ENCODE measurements around the gene RHBDD3.
"Not testable (repeated sequence)": the region's sequence is repeated elsewhere in the genome, so short reads cannot be mapped to it uniquely, and the experiment has no call there.

Gene RHBDD3

DNA sequence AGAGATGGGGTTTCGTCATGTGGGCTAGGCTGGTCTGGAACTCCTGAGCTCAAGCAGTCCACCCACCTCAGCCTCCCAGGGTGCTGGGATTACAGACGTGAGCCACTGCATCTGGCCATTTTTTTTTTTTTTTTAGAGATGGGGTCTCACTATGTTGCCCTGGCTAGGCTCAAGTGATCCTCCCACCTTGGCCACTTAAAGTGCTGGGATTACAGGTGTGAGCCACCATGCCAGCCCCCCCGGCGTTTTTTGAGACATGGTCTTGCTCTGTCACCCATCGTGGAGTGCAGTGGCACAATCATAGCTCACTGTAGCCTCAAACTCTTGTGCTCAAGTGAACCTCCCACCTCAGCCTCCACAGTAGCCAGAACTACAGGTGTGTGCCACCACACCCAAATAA is 16.5 kb downstream of the RHBDD3 start:
- no peak for DNase-seq (ENCODE audit: low read depth in 1 of 2, low spot score in 1 of 2)
- TF ChIP-seq JUND (IDR thresholded peaks at IDR 0.05; ENCODE audit: low read depth), result no peak
- in situ Hi-C loops (cut with HindIII; ENCODE audit: low pct_unique_long_range_greater_than_20kb, low sequenced_read_pairs), result no loop called here

DNA sequence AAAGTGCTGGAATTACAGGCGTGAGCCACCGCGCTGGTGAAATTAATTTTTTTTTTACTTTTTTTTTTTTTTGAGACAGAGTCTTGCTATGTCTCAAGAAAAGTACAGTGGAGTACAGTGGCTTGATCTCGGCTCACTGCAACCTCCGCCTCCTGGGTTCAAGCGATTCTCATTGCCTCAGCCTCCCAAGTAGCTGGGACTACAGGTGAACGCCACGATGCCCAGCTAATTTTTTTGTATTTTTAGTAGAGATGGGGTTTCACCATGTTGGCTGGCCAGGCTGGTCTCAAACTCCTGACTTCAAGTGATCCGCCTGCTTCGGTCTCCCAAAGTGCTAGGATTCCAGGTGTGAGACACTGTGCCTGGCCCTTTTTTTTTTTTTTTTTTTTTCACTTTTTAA is 19.9 kb downstream of the RHBDD3 start:
- DNase-seq (ENCODE audit: low read depth in 1 of 2, low spot score in 1 of 2); in situ Hi-C loops (cut with HindIII; ENCODE audit: low pct_unique_long_range_greater_than_20kb, low sequenced_read_pairs): not testable (repeated sequence)

DNA sequence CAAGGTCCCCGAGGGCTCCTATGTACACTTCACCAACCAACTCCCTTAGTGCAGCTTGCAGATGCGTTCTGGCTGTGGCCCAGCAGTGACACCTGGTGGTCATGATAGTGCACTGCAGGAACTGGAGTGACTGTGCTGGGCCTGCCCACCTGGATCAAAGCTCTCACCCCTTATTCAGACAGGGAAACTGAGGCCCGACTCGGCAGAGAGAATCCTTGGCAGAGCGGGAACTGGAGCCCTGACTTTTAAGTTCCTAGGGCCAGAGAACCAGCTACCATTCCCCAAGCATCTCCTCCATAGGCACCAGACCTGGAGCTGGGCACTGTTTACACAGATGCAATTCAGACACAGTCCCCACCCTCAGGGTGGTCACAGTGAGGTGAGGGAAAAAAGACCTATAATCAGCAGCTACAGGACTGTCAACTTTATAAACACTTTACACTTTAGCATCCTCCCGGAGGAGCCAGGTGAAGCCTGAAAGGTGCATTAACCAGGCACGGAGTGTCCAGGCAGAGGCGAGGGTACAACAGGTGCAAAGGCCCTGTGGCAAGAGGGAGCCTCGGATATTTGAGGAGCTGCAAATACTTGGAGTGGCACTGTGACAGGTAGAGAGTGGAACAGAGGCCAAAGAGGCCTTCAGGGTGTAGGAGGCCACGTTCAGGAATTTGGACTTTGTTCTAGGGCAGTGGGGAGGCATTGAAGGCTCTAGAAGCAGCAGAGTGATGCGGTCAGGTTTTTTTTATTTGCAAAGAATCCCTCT is 22.0 kb downstream of the RHBDD3 start:
- no peak for TF ChIP-seq JUND (IDR thresholded peaks at IDR 0.05; ENCODE audit: low read depth)
- DNase-seq (ENCODE audit: low read depth in 1 of 2, low spot score in 1 of 2), result peak; percentile 47 to 71
- in situ Hi-C loops (cut with HindIII; ENCODE audit: low pct_unique_long_range_greater_than_20kb, low sequenced_read_pairs), result no loop called here

DNA sequence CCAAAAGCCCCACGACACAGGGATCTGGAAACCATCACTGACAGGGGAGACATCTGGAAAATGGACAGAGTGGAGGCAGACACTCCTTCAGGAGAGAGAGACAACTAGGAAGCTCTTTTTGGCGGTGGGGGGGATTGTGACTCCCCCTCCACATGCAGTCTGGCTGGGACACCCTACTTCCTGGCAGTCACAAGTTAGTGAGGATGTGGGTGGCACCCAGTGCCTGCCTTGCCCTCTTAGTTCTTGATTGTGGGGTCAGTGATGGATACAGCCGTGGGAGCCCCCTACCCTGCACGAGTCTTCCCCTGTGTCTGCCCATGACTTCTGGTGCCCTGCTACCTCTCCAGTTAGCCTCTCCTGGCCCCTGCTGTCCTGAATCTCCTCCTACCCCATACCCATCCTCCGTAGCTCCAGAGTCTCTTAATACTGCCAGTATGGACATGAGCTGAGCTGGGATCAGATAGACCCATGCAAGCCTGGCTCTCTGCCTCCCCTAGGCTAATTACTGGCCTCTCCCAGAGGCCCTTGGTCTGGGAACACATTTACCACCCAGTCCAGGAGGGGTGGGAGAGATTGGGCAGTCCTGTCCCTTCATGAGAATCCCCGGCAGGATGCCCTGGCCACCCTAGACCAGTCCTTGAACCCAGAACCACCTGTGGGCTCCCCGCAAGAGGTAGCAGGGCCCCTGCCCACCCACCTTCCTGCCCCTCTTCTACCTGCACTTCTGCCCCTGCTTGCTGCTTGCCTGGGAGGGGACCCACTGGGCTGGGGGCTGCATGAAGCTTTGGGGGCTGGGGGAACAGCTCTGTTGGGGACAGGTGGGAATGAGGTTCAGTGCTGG is 22.8 kb downstream of the RHBDD3 start:
- in situ Hi-C loops (cut with HindIII; ENCODE audit: low pct_unique_long_range_greater_than_20kb, low sequenced_read_pairs), result no loop called here
- no peak for TF ChIP-seq JUND (IDR thresholded peaks at IDR 0.05; ENCODE audit: low read depth)
- DNase-seq (ENCODE audit: low read depth in 1 of 2, low spot score in 1 of 2), result no peak

DNA sequence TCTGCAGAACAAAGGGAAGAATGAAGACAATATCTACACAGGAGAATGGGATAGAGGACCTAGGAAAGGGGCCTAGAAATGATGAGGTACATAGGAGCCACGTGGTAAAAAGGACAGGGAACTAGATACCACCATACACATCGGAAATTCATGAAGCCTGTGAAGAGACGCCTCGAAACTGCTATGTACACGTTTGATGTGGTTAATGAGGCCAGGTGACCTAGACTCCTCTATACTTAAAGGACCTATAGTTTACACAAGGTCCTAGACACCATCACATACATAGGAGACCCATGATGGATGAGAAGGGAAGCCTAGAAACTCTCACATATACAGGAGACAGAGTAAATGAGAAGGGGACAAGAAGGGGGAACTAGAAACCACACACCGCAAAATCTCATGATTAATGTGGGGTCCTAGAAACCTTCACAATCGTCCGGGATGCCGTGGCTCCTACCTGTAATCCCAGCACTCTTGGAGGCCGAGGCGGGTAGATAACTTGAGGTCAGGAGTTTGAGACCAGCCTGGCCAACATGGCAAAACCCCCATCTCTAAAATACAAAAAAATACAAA is 23.8 kb downstream of the RHBDD3 start:
- in situ Hi-C loops (cut with HindIII; ENCODE audit: low pct_unique_long_range_greater_than_20kb, low sequenced_read_pairs), result no loop called here
- TF ChIP-seq JUND (IDR thresholded peaks at IDR 0.05; ENCODE audit: low read depth), result no peak
- DNase-seq (ENCODE audit: low read depth in 1 of 2, low spot score in 1 of 2), result no peak

DNA sequence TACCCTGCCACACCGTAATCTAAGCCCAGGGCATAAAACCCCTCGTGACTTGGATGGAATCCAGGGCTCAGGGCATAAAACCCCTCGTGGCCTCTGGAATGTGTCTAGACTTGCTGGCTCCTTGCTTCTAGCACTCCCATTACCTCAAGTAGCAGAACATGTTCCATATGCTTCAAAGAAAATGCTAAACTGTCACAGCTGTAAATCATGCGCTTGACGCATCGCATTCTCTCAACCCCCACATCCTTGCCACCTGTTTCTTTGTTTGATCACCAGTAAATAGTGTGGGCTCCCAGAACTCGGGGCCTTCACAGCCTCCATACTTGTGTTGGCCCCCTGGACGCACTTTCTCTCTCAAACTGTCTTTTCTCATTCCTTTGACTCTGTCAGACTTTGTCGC is 27.3 kb downstream of the RHBDD3 start:
- DNase-seq (ENCODE audit: low read depth in 1 of 2, low spot score in 1 of 2); in situ Hi-C loops (cut with HindIII; ENCODE audit: low pct_unique_long_range_greater_than_20kb, low sequenced_read_pairs): not testable (repeated sequence)

DNA sequence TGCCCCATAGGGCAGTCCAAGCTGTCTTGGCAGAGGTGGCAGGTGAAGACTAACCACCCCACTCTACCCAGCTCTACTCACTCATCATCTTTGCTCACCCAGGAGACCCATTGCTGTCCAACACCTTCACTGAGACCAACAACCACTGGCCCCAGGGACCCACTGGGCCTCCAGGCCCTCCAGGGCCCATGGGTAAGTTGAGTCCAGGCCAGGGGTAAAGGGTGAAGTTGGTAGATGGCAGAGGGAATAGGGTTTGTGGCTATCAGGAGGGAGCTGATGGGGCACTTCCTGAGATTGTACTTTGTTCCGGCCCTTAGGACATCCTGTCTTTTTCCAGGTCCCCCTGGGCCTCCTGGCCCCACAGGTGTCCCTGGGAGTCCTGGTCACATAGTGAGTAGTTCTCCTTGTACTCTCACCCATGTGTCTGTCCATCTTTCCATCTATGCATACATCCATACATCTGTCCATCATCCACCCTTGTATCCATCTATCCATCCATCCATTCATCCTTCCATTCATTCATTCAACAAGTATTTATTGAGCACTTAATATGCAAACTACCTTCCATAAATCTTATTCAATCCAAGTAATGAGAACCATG is 34.4 kb downstream of the RHBDD3 start:
- no peak for TF ChIP-seq JUND (IDR thresholded peaks at IDR 0.05; ENCODE audit: low read depth)
- in situ Hi-C loops (cut with HindIII; ENCODE audit: low pct_unique_long_range_greater_than_20kb, low sequenced_read_pairs), result no loop called here

DNA sequence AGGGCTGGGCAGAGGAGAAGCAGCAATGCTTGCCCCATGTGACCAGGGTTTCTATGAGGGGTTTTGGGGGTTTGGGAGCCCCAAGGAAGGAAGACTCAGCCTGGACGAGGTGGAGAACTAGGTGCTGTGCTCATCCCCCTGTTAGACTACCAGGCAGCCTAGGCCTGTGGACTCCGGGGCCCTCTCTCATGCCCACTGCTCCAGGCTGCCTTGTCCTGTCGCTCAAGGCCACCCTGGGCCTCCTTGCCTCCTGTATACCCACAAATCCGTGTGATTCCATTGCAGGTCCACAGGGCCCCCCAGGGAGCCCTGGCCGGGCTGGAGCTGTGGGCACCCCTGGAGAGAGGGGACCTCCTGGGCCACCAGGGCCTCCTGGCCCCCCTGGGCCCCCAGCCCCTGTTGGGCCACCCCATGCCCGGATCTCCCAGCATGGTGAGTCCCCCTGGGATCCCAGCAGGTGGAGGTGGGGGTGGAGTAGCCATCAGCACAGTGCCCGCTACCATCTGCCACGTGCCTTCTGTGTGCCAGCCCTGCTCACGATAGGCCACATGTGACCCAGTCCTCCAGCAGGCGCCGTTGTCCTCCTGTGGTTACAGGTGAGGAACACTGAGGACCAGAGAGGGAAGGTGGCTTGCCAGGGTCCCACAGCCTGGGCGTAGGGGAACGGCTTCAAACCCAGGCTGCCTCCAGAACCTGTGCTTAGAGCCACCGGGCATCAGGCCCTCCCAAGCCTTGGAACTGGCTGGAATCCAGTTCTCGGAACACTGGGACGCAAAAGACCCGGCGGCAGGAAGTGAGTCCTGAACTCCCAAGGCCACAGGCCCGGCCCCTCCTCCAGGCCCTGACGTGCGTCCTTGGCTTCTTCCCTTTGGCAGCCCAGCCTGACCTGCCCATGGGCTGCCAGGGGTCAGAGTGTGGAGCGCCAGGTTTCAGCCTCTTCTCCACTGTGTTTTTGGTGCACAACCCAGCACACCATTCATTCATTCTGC is 35.5 kb downstream of the RHBDD3 start:
- no peak for TF ChIP-seq JUND (IDR thresholded peaks at IDR 0.05; ENCODE audit: low read depth)
- in situ Hi-C loops (cut with HindIII; ENCODE audit: low pct_unique_long_range_greater_than_20kb, low sequenced_read_pairs), result no loop called here
- no peak for DNase-seq (ENCODE audit: low read depth in 1 of 2, low spot score in 1 of 2)

More for the DNA sequence above, 34.4 kb downstream of the RHBDD3 start:
- DNase-seq (ENCODE audit: low read depth in 1 of 2, low spot score in 1 of 2), result no peak

DNA sequence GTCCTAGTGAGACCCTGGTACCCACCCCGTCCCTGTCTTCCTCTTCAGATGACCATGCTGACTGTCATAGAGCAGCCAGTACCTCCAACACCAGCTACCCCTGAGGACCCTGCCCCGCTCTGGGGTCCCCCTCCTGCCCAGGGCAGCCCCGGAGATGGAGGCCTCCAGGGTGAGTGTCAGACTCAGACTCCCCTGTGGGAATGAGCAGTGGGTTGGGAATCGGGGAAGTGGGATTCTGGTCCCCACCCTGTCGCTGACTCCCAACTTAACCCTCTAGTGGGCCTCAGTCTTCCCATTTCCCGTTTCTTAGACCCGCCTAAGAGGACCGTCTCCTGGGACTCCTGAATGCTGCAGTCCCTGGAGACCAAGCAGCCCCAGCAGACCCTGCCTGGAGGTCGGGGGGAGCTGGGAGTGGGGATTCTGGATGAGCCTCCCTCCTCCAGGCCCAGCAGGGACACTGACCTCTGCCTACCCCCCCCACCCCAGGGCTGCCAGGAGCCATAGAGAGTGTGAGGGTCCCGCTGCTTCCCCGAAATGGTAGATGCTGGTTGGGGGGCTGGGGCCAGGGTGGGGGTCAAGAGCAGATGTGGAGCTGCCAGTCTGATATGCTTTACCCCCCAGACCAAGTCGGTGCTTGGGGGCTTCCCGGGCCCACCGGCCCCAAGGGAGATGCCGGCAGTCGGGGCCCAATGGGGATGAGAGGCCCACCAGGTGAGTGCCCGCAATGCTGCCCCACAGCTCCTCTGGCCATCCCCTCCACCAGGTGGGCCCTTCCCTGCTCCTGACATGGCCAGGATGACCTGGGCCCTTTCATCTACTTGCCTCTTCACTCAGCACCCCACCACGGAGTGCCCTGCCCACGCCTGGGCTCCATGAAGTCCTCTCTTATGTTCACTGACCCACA is 36.6 kb downstream of the RHBDD3 start:
- in situ Hi-C loops (cut with HindIII; ENCODE audit: low pct_unique_long_range_greater_than_20kb, low sequenced_read_pairs), result no loop called here

DNA sequence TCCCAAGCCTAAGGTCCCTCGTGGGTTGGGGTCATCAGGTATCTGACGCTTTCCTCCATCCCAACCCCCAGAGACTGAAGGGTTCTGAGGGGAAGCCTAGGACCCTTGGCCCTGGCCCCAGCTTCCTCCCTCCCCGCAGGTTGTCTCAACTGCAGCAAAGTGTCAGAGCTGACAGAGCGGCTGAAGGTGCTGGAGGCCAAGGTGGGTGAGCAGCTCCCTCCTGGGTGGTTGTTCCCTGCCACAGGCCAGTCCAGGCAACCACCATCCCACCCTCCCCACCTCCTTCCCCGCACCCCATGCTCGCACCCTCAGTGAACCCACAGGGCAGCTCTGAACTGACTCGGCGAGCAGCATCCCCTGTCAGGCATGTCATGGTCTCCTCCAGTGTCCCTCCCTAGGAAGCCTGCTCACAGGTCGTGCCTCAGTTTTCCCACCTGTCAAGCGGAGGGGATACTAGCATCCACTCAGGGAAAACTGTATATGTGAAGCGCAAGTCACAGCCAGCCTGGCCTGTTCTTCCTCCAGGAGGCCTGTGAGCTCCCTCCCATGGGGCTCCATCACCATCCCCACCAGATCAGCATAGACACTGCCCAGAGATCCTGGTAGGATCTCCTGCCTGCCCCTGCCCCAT is 41.3 kb downstream of the RHBDD3 start:
- in situ Hi-C loops (cut with HindIII; ENCODE audit: low pct_unique_long_range_greater_than_20kb, low sequenced_read_pairs), result no loop called here
- TF ChIP-seq JUND (IDR thresholded peaks at IDR 0.05; ENCODE audit: low read depth), result no peak
- no peak for DNase-seq (ENCODE audit: low read depth in 1 of 2, low spot score in 1 of 2)

More for the DNA sequence above, 36.6 kb downstream of the RHBDD3 start:
- no peak for TF ChIP-seq JUND (IDR thresholded peaks at IDR 0.05; ENCODE audit: low read depth)
- DNase-seq (ENCODE audit: low read depth in 1 of 2, low spot score in 1 of 2), result no peak

Measured in T47D (cell line).